KOPT-K1 (cell line): ENCODE results near the gene ZDHHC15.
A peak's percentile ranks its signal among the peaks of the same experiment; 100 is the strongest.
"Not testable (repeated sequence)": the region's sequence is repeated elsewhere in the genome, so short reads cannot be mapped to it uniquely, and the experiment has no call there.

Experiments
- H3K27ac ChIP-seq: fragments of 200-600 bp; sonication (generic); 2 replicates; pipeline ENCODE4 v1.5.1; 2016; ENCODE audit warnings: antibody characterized with exemption, mild to moderate bottlenecking, low read depth, low read length; ENCODE audit not compliant: poor library complexity, severe bottlenecking
- H3K36me3 ChIP-seq: fragments of 200-600 bp; sonication (generic); 2 replicates; pipeline ENCODE4 v1.5.1; 2017; ENCODE audit warnings: antibody characterized with exemption, mild to moderate bottlenecking, low read length, moderate library complexity; ENCODE audit not compliant: insufficient read depth
- H3K9me3 ChIP-seq: fragments of 200-600 bp; sonication (generic); 2 replicates; pipeline ENCODE4 v1.5.1; 2017; ENCODE audit warnings: antibody characterized with exemption, low read length, mild to moderate bottlenecking; ENCODE audit not compliant: insufficient read depth, poor library complexity, severe bottlenecking

The ZDHHC15 gene

DNA sequence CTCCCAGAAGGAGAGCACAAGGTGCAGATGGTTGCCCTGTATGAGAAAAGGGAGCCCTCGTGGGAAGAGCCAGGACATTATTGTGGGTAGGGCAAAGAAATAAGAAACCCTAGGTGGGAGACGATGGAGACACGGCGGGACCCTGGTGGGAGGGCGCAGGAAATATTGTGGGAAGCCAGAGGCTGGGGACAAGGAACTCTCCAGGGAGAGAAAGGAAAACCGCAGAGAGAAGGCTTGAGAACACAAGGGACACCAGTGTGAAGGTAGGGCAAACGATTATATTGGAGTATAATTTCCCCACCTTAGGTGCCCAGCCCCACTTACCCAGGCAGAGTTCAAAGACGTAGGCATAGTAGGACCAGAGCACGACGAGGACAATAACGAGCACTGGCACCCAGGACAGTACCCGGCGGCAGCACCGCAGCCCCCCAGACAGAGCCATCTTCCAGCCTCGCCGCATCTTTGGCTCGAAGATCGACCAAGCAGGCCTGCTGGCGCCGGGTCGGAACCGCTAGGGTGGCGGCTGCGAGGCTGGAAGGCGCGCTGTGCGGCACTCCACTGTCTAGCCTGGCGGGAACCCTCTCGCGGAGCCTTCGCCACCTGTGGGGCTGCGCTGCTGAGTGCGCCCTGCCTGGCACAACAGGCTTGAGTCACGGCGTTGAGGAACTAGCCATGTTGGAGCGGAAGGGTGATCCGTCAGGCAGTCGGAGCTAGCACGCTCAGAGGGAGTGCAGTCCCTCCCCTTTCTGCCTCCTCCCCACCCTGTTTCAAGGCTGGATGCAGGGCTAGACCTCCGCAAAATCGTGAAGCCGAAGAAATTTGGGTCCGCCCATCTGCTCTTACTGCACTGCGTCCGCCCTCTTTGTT, at the start of gene ZDHHC15:
Gene ZDHHC15 (minus strand): TSS at position 473 of the 867 bp plus-strand sequence. CDS start 13 bp downstream, at position 460.
- no peaks in the 10 kb centered on the region for H3K36me3 ChIP-seq
- peak within 1 kb of the TSS; percentile 69 for H3K27ac ChIP-seq
- H3K9me3 ChIP-seq = no peaks in the 10 kb centered on the region

- H3K27ac ChIP-seq, H3K36me3 ChIP-seq, H3K9me3 ChIP-seq: not testable (repeated sequence)
Measured at GRCh38 chrX:75560544-75560943, 37.7 kb upstream of the ZDHHC15 start.

DNA sequence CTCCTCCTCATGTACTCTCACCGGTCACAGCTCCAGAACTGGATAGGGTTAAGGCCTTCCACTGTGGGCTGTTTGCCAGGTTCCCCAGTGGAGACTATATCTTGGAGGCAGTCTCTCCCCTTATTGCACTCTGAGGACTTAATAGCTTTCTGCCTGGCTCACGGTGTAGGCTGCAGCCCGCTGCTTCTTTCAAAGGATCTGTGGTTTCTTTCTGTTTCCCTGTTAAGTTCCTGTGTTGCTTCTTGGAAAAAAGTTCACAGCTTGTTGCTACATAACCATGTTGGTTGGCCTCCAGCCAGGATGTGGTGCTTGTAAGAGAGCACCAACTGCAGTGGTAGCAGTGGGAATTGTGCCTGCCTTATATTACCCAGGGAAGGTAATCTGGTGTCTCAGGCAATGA, 24.9 kb upstream of the ZDHHC15 start:
- H3K9me3 ChIP-seq = no peaks in the 10 kb centered on the region
- H3K27ac ChIP-seq = peak overlapping the region; percentile 53
- no peaks in the 10 kb centered on the region for H3K36me3 ChIP-seq

- Histone ChIP-seq H3K27ac (peak overlapping the region; percentile 53), H3K9me3 (no peaks in the 10 kb centered on the region), H3K36me3 (no peaks in the 10 kb centered on the region)
Measured at GRCh38 chrX:75546724-75547511, 24.1 kb upstream of the ZDHHC15 start.

- H3K9me3 ChIP-seq = no peaks in the 10 kb centered on the region
- no peak overlapping the region for H3K27ac ChIP-seq
Measured at GRCh38 chrX:75544786-75545185, 21.9 kb upstream of the ZDHHC15 start.

DNA sequence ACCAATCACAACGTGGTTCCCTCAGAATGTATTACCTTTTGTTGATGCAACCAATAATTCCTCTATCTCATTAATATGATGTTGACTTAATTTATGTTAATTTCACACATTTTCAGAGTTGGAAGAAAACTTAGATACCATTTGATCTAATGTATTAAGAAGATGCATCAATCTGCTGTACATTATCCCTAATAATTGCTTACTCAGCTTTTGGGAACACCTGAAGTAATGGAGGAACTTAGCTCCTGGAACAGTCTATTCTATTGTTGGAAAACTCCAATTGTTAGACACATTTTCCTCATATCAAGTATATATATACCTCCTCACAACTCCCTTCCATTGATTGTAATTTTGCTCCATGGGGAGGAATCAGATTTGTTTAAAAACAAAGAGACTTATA, 38.9 kb downstream of the ZDHHC15 start:
- H3K27ac ChIP-seq = no peak overlapping the region
- no peaks in the 10 kb centered on the region for H3K36me3 ChIP-seq
- H3K9me3 ChIP-seq = peaks cover 11% of the 10 kb centered on the region

More at GRCh38 chrX:75544786-75545185, 21.9 kb upstream of the ZDHHC15 start:
- no peaks in the 10 kb centered on the region for H3K36me3 ChIP-seq

DNA sequence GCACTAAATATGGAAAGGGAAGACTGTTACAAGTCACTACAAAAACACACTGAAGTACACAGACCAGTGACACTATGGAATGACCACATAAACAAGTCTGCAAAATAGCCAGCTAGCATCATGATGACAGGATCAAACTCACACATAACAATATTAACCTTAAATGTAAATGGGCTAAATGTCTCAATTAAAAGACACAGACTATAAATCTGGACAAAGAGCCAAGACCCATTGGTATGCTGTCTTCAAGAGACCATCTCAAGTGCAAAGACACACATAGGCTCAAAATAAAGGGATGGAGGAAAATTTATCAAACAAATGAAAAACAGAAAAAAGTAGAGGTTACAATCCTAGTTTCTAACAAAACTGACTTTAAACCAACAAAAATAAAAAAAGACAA, 61.1 kb downstream of the ZDHHC15 start:
- H3K9me3 ChIP-seq = peaks cover 28% of the 10 kb centered on the region
- H3K27ac ChIP-seq, H3K36me3 ChIP-seq: not testable (repeated sequence)

- H3K36me3 ChIP-seq = no peaks in the 10 kb centered on the region
- no peak overlapping the region for H3K27ac ChIP-seq
- H3K9me3 ChIP-seq = no peaks in the 10 kb centered on the region
Measured at GRCh38 chrX:75421688-75422230, 101.1 kb downstream of the ZDHHC15 start.

DNA sequence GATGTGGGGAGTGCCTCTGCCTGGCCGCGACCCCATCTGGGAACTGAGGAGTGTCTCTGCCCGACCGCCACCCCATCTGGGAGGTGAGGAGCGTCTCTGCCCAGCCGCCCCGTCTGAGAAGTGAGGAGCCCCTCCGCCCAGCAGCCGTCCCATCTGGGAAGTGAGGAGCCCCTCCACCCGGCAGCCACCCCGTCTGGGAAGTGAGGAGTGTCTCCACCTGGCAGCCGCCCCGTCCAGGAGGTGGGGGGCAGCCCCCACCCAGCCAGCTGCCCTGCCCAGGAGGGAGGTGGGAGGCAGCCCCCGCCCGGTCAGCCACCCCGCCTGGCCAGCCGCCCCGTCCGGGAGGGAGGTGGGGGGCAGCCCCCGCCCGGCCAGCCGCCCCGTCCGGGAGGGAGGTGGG, 115.7 kb downstream of the ZDHHC15 start:
- not testable (repeated sequence) for H3K9me3 ChIP-seq, H3K27ac ChIP-seq, H3K36me3 ChIP-seq

DNA sequence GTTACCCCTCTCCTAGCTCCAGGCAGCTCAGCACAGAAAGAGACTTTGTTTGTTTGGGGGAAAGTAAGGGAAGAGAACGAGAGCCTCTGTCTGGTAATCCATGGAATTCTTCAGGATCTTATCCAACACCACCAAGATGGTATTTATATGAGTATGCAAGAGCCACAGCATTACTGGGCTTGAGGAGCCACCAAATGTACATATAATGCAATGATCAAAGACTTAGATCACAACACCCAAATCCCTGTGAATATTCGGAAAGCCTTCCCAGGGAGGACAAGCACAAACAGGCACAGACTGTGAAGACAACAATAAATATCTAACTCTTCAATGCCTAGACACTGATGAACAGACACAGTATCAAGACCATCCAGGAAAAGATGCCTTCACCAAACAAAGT, 132.4 kb downstream of the ZDHHC15 start:
- Histone ChIP-seq H3K27ac (no peak overlapping the region), H3K9me3 (peaks cover 5% of the 10 kb centered on the region)

DNA sequence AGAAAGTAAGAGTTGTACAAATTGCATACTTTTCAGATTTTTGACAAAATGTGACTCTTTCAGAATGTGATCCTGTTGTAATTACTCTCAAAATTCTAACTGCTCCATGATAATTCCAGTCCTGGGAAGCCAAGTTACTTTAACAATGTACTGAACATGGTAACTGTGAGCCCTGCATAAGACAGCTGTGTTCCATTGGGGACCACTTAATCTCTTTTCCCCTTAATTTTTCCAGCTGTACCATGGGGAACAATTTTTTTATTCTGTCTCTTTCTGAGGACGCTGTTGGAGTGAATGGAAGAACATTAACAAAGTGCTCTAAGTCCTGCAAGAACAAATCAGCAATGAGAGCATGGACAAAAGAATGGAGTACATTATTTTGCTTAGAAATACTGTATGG, 153.1 kb downstream of the ZDHHC15 start:
- Histone ChIP-seq H3K27ac (no peak overlapping the region), H3K36me3 (no peaks in the 10 kb centered on the region), H3K9me3 (peaks cover 6% of the 10 kb centered on the region)

More for the DNA sequence above, 132.4 kb downstream of the ZDHHC15 start:
- no peaks in the 10 kb centered on the region for H3K36me3 ChIP-seq

GRCh38 chrX:75366861-75367260, 156.0 kb downstream of the ZDHHC15 start:
- peaks cover 6% of the 10 kb centered on the region for H3K9me3 ChIP-seq

DNA sequence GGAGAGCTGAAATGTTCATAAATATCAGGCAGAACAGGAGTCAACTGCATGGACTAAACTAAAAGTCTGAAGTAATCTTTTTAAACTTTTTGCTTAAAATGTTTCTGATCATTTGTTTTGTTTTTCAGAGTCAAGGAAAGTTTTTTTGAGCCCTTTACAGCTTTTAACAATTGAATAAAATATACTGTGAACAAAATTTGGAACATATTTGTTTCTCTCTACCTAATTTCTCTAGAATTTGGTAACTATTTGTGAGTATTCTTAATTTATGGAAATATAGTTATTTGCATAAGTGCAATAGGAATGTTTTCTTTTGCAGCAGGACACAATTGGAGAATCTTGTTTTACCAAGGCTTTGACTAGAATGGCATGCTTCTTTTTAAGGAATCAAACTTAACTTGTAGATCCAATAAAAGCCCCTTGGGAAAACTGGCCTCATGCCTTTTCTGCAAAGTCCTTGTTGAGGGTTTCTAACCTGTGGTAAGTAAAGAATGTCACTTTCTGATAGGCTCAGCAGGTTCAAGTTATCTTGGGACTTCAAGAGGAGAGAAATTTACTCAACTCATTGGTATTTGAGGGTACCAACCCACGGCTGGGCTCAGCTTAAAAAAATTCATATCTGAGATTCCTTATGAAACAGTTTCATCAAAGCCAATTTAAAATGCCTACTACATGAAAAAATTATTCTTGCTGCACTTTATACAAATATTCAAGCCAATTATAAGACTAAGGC, 157.4 kb downstream of the ZDHHC15 start:
- no peak overlapping the region for H3K27ac ChIP-seq
- H3K36me3 ChIP-seq = no peaks in the 10 kb centered on the region
- peaks cover 6% of the 10 kb centered on the region for H3K9me3 ChIP-seq

More at GRCh38 chrX:75366861-75367260, 156.0 kb downstream of the ZDHHC15 start:
- Histone ChIP-seq H3K36me3 (no peaks in the 10 kb centered on the region), H3K27ac (no peak overlapping the region)

DNA sequence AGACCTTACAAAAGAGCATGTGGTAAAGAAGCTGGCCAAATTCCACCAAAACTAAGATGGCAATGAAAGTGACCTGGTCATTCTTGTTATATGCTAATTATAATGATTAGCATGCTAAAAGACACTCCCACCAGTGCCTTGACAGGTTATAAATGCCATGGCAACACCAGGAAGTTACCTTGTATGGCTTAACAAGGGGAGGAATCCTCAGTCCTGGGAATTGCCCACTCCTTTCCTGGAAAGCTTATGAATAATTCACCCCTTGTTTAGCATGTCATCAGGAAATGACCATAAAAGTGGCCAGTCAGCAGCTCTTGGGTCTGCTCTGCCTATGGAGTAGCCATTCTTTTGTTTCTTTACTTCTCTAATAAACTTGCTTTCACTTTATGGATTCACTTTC, 161.0 kb downstream of the ZDHHC15 start:
- Histone ChIP-seq H3K9me3 (peaks cover 6% of the 10 kb centered on the region), H3K27ac (no peak overlapping the region), H3K36me3 (no peaks in the 10 kb centered on the region)

GRCh38 chrX:75348601-75349000, 174.2 kb downstream of the ZDHHC15 start:
- H3K36me3 ChIP-seq, H3K27ac ChIP-seq, H3K9me3 ChIP-seq: not testable (repeated sequence)
